Measurements from ENCODE around the gene ZMAT5. TPM values are rescaled to one million over a fixed set of nuclear protein-coding genes. Genes with fewer than 3 reads are reported as not detected.
A peak's percentile ranks its signal among the peaks of the same experiment; 100 is the strongest.

Gene ZMAT5
- total RNA-seq, 1 donor from 2014 or later = 21.6 TPM

GRCh38 chr22:29718949-29719898 is 47.6 kb downstream of the ZMAT5 start:
- intact Hi-C loops (cut with micrococcal nuclease) = no loop called here
- ATAC-seq = no peak
- DNase-seq = no peak

GRCh38 chr22:29717789-29718188 is 49.0 kb downstream of the ZMAT5 start:
- ATAC-seq = no peak
- no peak for DNase-seq
- intact Hi-C loops (cut with micrococcal nuclease) = no loop called here

GRCh38 chr22:29716814-29717545 is 49.8 kb downstream of the ZMAT5 start:
- ATAC-seq (peak; percentile 86), DNase-seq (peak; percentile 67)
- intact Hi-C loops (cut with micrococcal nuclease) = no loop called here

- intact Hi-C loops (cut with micrococcal nuclease) = no loop called here
- DNase-seq (no peak), ATAC-seq (no peak)
Measured at GRCh38 chr22:29715705-29716104, 51.1 kb downstream of the ZMAT5 start.

- intact Hi-C loops (cut with micrococcal nuclease) = no loop called here
- ATAC-seq (no peak), DNase-seq (no peak)
Measured at GRCh38 chr22:29715240-29715639, 51.6 kb downstream of the ZMAT5 start.

- intact Hi-C loops (cut with micrococcal nuclease) = no loop called here
- DNase-seq (no peak), ATAC-seq (no peak)
Measured at GRCh38 chr22:29713156-29713727, 53.6 kb downstream of the ZMAT5 start.

- no peak for ATAC-seq
- DNase-seq = no peak
- intact Hi-C loops (cut with micrococcal nuclease) = no loop called here
Measured at GRCh38 chr22:29712119-29712518, 54.7 kb downstream of the ZMAT5 start.

GRCh38 chr22:29710922-29711593 is 55.7 kb downstream of the ZMAT5 start:
- intact Hi-C loops (cut with micrococcal nuclease) = no loop called here
- peak; percentile 92 for ATAC-seq
- DNase-seq = peak; percentile 71

- ATAC-seq (no peak), DNase-seq (no peak)
- intact Hi-C loops (cut with micrococcal nuclease) = no loop called here
Measured at GRCh38 chr22:29710193-29710592, 56.6 kb downstream of the ZMAT5 start.

- intact Hi-C loops (cut with micrococcal nuclease) = no loop called here
- no peak for ATAC-seq
- no peak for DNase-seq
Measured at GRCh38 chr22:29707471-29707870, 59.3 kb downstream of the ZMAT5 start.

- intact Hi-C loops (cut with micrococcal nuclease) = no loop called here
- DNase-seq (no peak), ATAC-seq (no peak)
Measured at GRCh38 chr22:29707010-29707409, 59.8 kb downstream of the ZMAT5 start.

- ATAC-seq (no peak), DNase-seq (no peak)
- intact Hi-C loops (cut with micrococcal nuclease) = no loop called here
Measured at GRCh38 chr22:29706486-29706885, 60.3 kb downstream of the ZMAT5 start.

GRCh38 chr22:29705651-29706050 is 61.2 kb downstream of the ZMAT5 start:
- intact Hi-C loops (cut with micrococcal nuclease) = no loop called here
- no peak for DNase-seq
- no peak for ATAC-seq

GRCh38 chr22:29704528-29705285 is 62.1 kb downstream of the ZMAT5 start:
- intact Hi-C loops (cut with micrococcal nuclease) = no loop called here
- DNase-seq = no peak
- peak; percentile 11 for ATAC-seq

GRCh38 chr22:29703569-29704195 is 63.1 kb downstream of the ZMAT5 start:
- intact Hi-C loops (cut with micrococcal nuclease) = no loop called here
- no peak for ATAC-seq
- DNase-seq = no peak

- ATAC-seq (peak; percentile 54), DNase-seq (peak; percentile 44)
- intact Hi-C loops (cut with micrococcal nuclease) = no loop called here
Measured at GRCh38 chr22:29702931-29703501, 63.8 kb downstream of the ZMAT5 start.

- ATAC-seq = peak; percentile 21
- intact Hi-C loops (cut with micrococcal nuclease) = no loop called here
- no peak for DNase-seq
Measured at GRCh38 chr22:29702000-29702930, 64.5 kb downstream of the ZMAT5 start.
